Fibroblast of peridontal ligament (primary cell): ENCODE measurements around the gene DIP2C.
"Not testable (repeated sequence)": the region's sequence is repeated elsewhere in the genome, so short reads cannot be mapped to it uniquely, and the experiment has no call there.

ENCODE experiments used
- DNase-seq: peaks from one replicate; pipeline ENCODE4 v3.0.0-alpha.2; 2010; ENCODE audit errors: extremely low read depth

The DIP2C gene

GRCh38 chr10:641149-642010 is 48.1 kb downstream of the DIP2C start:
- no peak for DNase-seq

GRCh38 chr10:640673-641045 is 48.8 kb downstream of the DIP2C start:
- DNase-seq, result no peak

DNA sequence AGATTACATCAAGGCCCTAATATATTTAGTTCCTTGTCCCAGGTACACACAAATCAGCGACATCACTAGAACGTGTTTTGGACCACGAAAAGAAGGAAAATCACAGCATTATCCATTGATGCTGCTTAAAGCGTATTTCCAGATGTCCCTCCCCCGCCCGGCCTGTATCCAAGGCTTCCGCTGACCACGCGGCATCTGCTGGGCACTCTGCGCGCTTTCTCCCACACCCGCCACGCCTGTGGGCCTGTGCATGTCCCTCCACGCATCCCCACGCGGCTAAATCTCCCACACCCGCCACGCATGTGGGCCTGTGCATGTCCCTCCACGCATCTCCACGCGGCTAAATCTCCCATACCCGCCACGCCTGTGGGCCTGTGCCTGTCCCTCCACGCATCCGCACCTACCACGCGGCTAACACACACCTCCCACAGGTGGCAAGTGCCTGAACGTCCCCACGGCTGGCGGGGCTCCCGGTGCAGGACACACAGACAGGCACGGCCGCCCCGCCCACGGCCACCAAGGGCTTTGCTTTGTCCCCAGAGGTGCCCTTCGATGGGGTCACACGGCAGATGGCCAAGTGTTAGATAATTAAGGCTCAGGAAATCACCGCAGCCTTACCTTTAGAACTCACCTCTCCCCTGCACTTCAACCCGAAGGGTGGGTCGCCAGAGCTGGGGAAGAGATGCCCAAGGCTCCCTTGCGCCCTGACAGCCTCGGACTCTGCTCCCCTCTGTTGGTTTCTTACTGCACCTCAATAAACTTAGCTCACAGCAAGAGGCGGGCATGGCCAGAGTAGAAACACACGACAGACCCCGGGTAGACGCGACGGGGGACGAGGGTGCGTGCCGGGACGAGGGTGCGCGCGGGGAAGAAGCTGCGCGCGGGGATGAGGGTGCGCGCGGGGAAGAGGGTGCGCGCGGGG is 49.5 kb downstream of the DIP2C start:
- DNase-seq, result no peak

- DNase-seq, result no peak
Observed at GRCh38 chr10:639001-639750, 50.3 kb downstream of the DIP2C start.

- no peak for DNase-seq
Observed at GRCh38 chr10:637771-638195, 51.7 kb downstream of the DIP2C start.

DNA sequence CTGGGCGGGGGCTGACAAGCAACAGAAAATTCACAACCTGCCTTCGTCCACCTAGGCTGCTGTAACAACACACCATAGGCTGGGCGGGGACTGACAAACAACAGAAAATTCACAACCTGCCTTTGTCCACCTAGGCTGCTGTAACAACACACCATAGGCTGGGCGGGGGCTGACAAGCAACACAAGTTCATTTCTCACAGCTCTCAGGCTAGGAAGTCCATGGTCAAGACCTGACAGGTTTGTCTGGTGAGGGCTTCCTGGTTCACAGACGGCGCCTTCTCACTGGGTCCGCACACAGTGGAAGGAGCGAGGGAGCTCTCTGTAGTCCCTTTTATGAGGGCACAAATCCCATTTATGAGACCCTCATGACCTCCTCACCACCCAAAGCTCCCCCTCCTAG is 52.2 kb downstream of the DIP2C start:
- DNase-seq, result no peak

- DNase-seq, result no peak
Observed at GRCh38 chr10:636769-637168, 52.7 kb downstream of the DIP2C start.

DNA sequence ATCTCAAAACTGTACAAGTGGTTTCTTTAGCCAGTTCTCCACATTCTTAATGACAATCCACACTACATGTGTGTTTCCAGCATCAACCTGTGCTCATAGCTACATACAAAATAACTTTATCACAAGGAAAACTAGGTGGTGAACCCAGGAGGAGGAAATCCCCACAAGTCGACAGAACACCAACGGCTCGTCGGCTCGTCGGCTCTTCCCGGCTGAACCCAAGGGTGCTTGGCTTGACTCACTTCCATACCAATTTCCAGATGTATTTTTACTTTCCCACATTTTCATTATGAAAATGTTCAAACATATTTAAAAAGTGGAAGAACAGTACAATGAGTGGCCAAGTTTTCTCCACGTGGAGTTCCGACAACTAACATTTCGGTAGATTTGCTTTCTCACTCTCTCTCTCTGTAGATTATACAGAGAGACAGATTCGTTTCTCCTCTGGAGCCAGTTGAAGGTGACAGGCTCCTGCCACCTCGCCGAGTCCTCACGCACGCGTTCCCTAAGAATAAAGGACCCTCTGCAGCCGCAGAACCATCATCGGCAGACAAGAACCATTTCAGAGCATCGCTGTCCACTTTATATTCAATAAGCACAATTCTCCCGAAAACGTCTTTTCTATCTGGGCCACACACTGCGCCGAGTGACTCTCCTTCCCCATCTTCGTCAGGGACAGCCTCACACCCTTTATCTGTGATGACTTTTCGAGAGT is 53.3 kb downstream of the DIP2C start:
- no peak for DNase-seq

DNA sequence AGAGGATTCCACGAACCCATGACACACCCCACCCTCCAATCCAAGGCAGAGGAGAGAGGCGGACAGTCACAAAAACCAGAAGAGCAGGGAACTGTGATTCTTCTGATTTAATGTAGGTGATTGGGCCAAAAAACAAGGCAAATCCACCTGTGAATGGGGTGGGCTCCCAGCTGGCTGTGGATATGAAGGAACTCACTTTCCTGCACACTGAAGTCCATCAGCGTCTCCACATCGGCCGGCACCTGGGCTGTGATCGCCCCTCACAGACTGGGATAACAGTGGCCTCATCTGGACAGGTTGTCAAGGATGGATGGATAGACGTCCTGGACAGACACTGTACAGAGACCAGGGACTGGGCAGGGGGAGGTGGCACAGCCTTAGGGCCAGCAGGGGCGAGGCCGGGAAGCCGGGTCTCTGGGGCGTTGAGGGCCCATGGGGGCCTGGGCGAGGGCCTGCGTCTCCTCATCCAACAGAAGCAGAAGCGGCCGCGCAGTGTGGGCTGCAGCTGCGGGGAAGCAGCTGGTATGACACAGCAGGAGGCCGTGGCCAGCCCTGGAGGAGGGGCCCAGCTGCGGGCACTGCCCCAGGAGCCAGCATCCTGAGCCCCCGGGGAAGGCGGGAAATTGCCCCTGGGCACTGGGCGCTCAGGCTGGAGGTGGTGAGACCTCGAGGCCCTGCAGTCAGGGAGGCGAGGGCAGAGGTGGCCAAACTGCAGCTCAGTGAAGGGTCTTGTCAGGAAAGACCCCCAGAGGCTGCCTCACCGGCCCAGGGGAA is 54.2 kb downstream of the DIP2C start:
- no peak for DNase-seq

DNA sequence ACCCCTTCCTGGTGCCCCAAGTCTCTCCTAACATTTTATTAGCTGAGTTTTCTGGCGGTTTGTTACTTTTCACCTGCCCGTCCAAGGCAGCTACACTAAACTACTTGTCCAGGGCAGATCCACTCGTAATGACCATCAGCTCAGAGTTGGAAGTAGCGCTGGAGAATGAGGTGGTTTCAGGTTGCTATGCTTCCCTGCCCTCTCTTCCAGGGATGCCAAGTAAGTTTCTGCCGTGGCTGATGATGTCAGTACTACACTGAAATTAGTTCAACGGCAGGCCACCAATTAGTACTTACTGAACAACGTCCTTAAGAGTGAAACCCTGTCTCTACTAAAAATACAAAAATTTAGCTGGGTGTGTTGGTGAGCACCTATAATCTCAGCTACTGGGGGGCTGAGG is 55.2 kb downstream of the DIP2C start:
- DNase-seq, result no peak

- no peak for DNase-seq
Observed at GRCh38 chr10:633279-634245, 55.9 kb downstream of the DIP2C start.

DNA sequence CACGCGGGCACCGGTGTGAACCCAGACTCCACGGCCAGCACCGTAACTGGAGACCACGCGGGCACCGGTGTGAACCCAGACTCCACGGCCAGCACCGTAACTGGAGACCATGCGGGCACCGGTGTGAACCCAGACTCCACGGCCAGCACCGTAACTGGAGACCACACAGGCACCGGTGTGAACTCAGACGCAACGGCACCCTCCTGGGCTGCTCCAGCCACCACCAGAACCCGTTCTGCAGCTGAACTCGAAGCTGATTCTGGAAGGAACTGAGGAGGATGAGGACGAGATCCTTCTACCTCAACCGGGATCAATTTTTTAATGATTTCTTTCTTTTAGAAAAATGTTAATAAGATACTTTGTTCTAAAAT is 56.7 kb downstream of the DIP2C start:
- DNase-seq, result not testable (repeated sequence)

- DNase-seq, result not testable (repeated sequence)
Observed at GRCh38 chr10:632155-632806, 57.2 kb downstream of the DIP2C start.

DNA sequence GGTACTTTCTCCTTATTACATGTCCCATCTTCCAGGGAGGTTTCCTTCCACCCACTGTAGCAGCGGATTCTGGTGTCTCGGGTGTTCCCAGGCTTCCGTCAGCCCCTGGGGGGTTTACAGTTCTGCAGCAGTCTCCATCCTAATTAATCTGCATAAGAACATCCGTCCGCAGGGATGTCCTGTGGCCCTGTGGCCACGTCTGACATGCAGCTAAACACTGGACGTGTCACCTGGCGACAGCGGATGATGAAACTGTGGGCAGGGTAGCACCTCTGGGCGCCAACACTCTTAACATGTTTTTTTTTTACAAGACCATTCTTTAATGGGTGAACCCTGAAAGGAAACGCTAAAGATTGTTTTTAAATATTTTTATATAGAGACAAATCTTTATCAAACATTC is 58.2 kb downstream of the DIP2C start:
- DNase-seq, result no peak

- no peak for DNase-seq
Observed at GRCh38 chr10:630581-631073, 58.8 kb downstream of the DIP2C start.

DNA sequence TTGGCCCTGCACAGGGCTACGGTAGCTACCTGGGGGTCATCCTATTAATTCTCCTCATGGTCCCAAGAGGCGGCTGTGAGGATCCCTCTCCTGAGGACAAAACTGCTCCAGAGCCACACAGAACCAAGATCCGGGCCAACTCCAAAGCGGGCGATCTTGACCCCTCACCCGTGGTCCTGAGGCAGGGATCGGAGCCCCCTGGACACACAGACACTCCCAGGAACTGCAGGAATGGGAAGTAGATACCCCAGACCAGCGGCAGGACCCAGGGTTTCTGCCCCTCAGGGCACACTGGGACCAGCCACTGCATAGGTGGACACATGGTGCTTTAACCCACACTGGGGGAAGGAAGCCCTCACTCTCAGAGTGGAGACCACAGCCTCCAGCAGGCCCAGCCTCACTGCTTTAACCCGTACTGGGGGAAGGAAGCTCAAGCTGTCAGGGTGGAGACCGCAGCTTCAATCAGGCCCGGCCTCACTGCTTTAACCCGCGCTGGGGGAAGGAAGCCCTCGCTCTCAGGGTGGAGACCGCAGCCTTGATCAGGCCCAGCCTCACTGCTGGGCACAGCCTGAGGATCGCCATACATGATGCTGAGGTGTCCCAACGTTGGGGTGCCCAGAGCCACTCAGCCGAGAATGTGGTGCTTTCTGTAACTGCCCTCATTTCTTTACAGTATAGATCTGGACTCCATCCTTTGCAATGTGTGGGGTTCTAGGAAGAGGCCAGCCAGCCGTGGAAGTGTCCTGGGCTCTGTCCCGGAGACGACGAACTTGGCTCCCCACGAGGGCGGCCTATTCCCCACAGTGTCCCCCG is 60.1 kb downstream of the DIP2C start:
- DNase-seq, result no peak

DNA sequence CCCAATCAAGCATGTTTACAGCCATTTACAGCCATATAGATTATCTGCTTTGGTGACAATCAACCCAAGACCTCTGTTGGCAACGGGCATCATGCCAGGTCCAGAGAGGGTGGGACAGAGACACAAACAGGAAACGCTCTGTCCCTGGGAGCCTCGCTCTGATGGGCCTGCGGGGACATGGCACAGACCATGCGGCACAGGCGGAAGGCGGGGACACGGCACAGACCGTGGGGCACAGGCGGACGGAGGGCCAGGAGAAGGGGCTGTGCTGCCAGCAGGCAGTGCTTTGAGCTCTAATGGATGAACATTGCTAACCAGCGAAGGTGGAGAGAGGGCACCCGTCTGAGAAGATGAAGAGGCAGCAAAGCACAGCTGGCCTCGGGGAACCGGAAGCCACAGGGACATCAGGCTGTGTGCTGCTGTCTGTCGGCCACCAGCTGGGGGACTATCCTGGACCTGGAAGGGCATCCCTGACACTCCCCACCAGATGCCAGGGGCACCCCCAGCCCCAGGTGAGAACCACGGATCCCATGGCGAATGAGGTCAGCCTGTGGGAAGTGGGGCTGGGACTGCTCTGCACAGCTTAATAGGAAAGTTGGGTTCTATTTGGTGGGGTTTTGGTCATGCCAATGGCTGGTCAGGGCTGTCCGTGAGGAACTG is 61.0 kb downstream of the DIP2C start:
- no peak for DNase-seq
